GM12878 (cell line): Measurements from ENCODE around the gene NCKIPSD. TPM values are rescaled to one million over a fixed set of nuclear protein-coding genes. Genes with fewer than 3 reads are reported as not detected.

ENCODE experiments used
- ATAC-seq: fragments of 200-7000 bp; cut with Tn5 transposase; 3 replicates; pipeline ENCODE4 v1.9.1; 2020; ENCODE audit warnings: mild to moderate bottlenecking, moderate library complexity
- BruUV-seq: library from RNA; stranded (reverse); fragments of 400-500 nt; replicated peaks from 2 replicates; lab custom pipeline; 2021; lab: Mats Ljungman, UMichigan
- CTCF ChIA-PET: fragments of 300-600 bp; sonication (Branson Sonifier 250); formaldehyde crosslinking; extraction: SDS; loops from one replicate; lab custom pipeline; 2021; ENCODE audit warnings: inconsistent platforms; lab: Yijun Ruan, JAX
- POLR2A ChIA-PET: fragments of 350-600 bp; formaldehyde crosslinking; extraction: SDS; loops from one replicate; lab custom pipeline; 2021; ENCODE audit warnings: inconsistent platforms; lab: Charles Lee
- RAD21 ChIA-PET: fragments of 300-600 bp; sonication (Branson Sonifier 250); formaldehyde crosslinking; loops from one replicate; lab custom pipeline; 2023; ENCODE audit warnings: antibody characterized with exemption; ENCODE audit not compliant: unreplicated experiment; lab: Charles Lee
- SMC1A ChIA-PET: fragments of 300-600 bp; sonication (Branson Sonifier 250); formaldehyde crosslinking; loops from one replicate; lab custom pipeline; 2023; ENCODE audit not compliant: unreplicated experiment, uncharacterized antibody; lab: Charles Lee
- DNase-seq: peaks from one replicate; pipeline ENCODE4 v3.0.0-alpha.2; 2011; ENCODE audit warnings: low read depth, low spot score
- FAIRE-seq: peaks from 3 replicates; lab custom pipeline; 2011; peaks lifted over from hg19 to GRCh38; lab: Jason Lieb, UNC
- H2AFZ ChIP-seq: 2 replicates; pipeline ENCODE4 v1.6.0; 2011; ENCODE audit warnings: low read depth, low read length, control low read depth; ENCODE audit not compliant: control insufficient read depth
- H3K27ac ChIP-seq: 2 replicates; pipeline ENCODE4 v1.5.1; 2011; ENCODE audit warnings: control low read depth; ENCODE audit not compliant: control insufficient read depth, insufficient read depth
- H3K27me3 ChIP-seq, 2 experiments: replicated peaks in 1 of 2; 2 replicates each; pipeline versions ENCODE4 v1.6.0 to v1.6.1; 2011; ENCODE audit warnings: low read length in 1 of 2; ENCODE audit not compliant: control insufficient read depth in 2 of 2, insufficient read depth in 2 of 2
- H3K36me3 ChIP-seq, 2 experiments: 2 replicates each; pipeline ENCODE4 v1.5.1; 2011; ENCODE audit warnings: low read length in 1 of 2; ENCODE audit not compliant: control insufficient read depth in 2 of 2, insufficient read depth in 2 of 2
- H3K4me1 ChIP-seq: 2 replicates; pipeline ENCODE4 v1.6.1; 2011; ENCODE audit warnings: mild to moderate bottlenecking, low read length, moderate library complexity, mixed read lengths; ENCODE audit not compliant: control insufficient read depth, insufficient read depth
- H3K4me2 ChIP-seq: 2 replicates; pipeline ENCODE4 v1.6.0; 2011; ENCODE audit warnings: control low read depth; ENCODE audit not compliant: control insufficient read depth, insufficient read depth
- H3K4me3 ChIP-seq: fragments of 200-600 bp; sonication (generic); 2 replicates; pipeline ENCODE4 v1.5.1; 2016
- H3K79me2 ChIP-seq: 2 replicates; pipeline ENCODE4 v1.6.0; 2011; ENCODE audit warnings: low read length; ENCODE audit not compliant: control insufficient read depth, insufficient read depth
- H3K9ac ChIP-seq: 2 replicates; pipeline ENCODE4 v1.8.0; 2011; ENCODE audit warnings: low read length, control low read depth, mixed read lengths; ENCODE audit not compliant: control insufficient read depth, insufficient read depth
- H3K9me3 ChIP-seq: replicated peaks from 3 replicates; pipeline ENCODE4 v1.5.1; 2011; ENCODE audit warnings: mild to moderate bottlenecking, low read length; ENCODE audit not compliant: control insufficient read depth, insufficient read depth
- H4K20me1 ChIP-seq: 2 replicates; pipeline ENCODE4 v1.6.0; 2011; ENCODE audit not compliant: control insufficient read depth, insufficient read depth
- CEBPB ChIP-seq, 2 experiments: fragments of 150-350 bp in 1 of 2; IDR thresholded peaks; 2 replicates each; pipeline ENCODE4 v1.6.1; 2012 to 2014; ENCODE audit warnings: low read depth in 2 of 2, low read length in 2 of 2, borderline replicate concordance in 1 of 2, inconsistent platforms in 1 of 2
- CREB1 ChIP-seq: IDR thresholded peaks from 2 replicates; pipeline ENCODE4 v1.6.1; 2012; ENCODE audit warnings: low read depth, mild to moderate bottlenecking, inconsistent platforms
- NR2C1 ChIP-seq: fragments of 450-650 bp; IDR thresholded peaks from 2 replicates; pipeline ENCODE4 v1.6.1; 2017; ENCODE audit warnings: antibody characterized with exemption, mild to moderate bottlenecking, moderate library complexity
- POLR2A ChIP-seq: IDR thresholded peaks from 2 replicates; pipeline ENCODE4 v1.6.1; 2011; ENCODE audit warnings: low read depth, mild to moderate bottlenecking, low read length
- POLR2AphosphoS5 ChIP-seq: IDR thresholded peaks from 2 replicates; pipeline ENCODE4 v1.6.1; 2011; ENCODE audit warnings: mild to moderate bottlenecking, low read length, inconsistent platforms
- RCOR1 ChIP-seq: conservative IDR thresholded peaks from 2 replicates; pipeline ENCODE4 v1.6.1; 2012; ENCODE audit warnings: low read depth, low read length, improper control_type of control experiment
- RFX5 ChIP-seq: IDR thresholded peaks from 2 replicates; pipeline ENCODE4 v1.6.1; 2011; ENCODE audit warnings: low read depth, low read length, improper control_type of control experiment
- WGBS: methylation state at CpG from one replicate; pipeline ENCODE4 v1.1.6; 2016; ENCODE audit warnings: low lambda C conversion rate; ENCODE audit not compliant: insufficient replicate concordance, insufficient coverage; ENCODE audit errors: missing lambda C conversion rate; 5-methylcytosine and 5-hydroxymethylcytosine counted together
- in situ Hi-C: fragments of 300-500 bp; cut with MboI; formaldehyde crosslinking; loops from 9 replicates; pipeline ENCODE4 v1.14.3; 2018; ENCODE audit warnings: mixed read lengths
- intact Hi-C: fragments of 100-400 bp; cut with micrococcal nuclease; formaldehyde crosslinking; loops from one replicate; pipeline ENCODE4 v1.14.2; 2022; ENCODE audit not compliant: unreplicated experiment
- polyA plus RNA-seq, 11 experiments: library from polyadenylated mRNA; depleted of rRNA in 4 of 11; unstranded in 6 of 11; stranded (reverse) in 5 of 11; fragments of >200 nt; fragmentation: Nextera tagmentation in 4 of 11; fragmentation: Illumina TruSeq in 1 of 11; extraction: Ambion mirVana in 4 of 11; extraction: Trizol in 1 of 11; gene quantifications; 1 replicate in 1 of 11; 2 replicates in 10 of 11; pipeline versions ENCODE4 v1.2.1 to v1.2.3, GENCODE V29; 2011 to 2016; ENCODE audit warnings: inconsistent platforms in 2 of 11, missing spikeins in 2 of 11, low read depth in 1 of 11
- total RNA-seq, 4 experiments: library from RNA; depleted of rRNA in 3 of 4; stranded (reverse); fragments of >200 nt in 3 of 4; fragmentation: Illumina TruSeq in 1 of 4; extraction: Trizol in 1 of 4; gene quantifications; 2 replicates each; pipeline versions ENCODE4 v1.2.1 to v1.2.3, GENCODE V29; 2013 to 2021

The NCKIPSD gene
- total and polyA plus RNA-seq, 10 of the 15 experiments (the other 5 are each of a cell fraction or from before 2014, with no cell fraction given), result 0.93 to 31.6 (median 15.2) TPM

DNA sequence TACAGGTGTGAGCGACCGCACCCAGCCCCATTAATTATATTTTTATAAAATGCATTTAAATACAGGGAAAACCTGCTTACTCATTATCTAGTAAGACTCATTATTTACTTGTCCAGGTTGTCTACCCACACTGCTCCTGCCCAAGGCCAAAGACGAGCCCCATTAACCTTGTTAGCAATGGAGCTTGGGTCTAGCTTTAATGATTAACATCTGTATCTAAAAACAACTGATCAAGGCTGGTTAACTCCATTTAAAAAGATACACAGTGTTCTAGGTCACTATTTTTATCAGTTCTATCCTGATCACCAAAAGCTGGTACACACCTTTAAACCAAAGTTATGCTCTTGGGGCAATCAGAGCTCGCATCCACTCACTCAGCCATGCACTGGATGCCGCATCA is 10.4 kb upstream of the NCKIPSD start:
- in situ Hi-C loops, result no loop called here

GRCh38 chr3:48695393-48695753 is 9.7 kb upstream of the NCKIPSD start:
- FAIRE-seq, result no peak

More for the DNA sequence above, 10.4 kb upstream of the NCKIPSD start:
- Histone ChIP-seq H2AFZ (no peak overlapping the region), H4K20me1 (peaks cover 6% of the 10 kb centered on the region), H3K27ac (no peak overlapping the region), H3K36me3 (peaks cover 20 to 38% of the 10 kb centered on the region in 2 experiments), H3K4me1 (no peaks in the 10 kb centered on the region), H3K4me2 (no peak overlapping the region), H3K9me3 (no peaks in the 10 kb centered on the region), H3K79me2 (peaks cover 35% of the 10 kb centered on the region), H3K4me3 (no peak overlapping the region), H3K9ac (no peak overlapping the region), H3K27me3 (no peaks in the 10 kb centered on the region)
- ChIA-PET CTCF (interaction anchor here (0.9 to 1.7 kb wide), 3 partner anchors 10 to 260 kb away, joined by 3 to 7 read pairs (median 4); partner anchors contain the start of gene NCKIPSD), POLR2A (interaction anchor here (0.5 kb wide), 1 partner anchor 221 kb away, joined by 4 read pairs; no protein-coding TSS in a partner anchor), SMC1A (no interaction called here), RAD21 (no interaction called here)
- DNase-seq (no peak), FAIRE-seq (no peak), ATAC-seq (no peak)
- 100% methylated on average over 5 of the region's 5 CpGs for WGBS
- intact Hi-C loops, result no loop called here
- TF ChIP-seq RFX5 (no peak), NR2C1 (no peak), POLR2A (peak; percentile 19; the same call in 1 of the 2 replicates), CEBPB (IDR thresholded peaks at IDR 0.05; ENCODE audit: borderline replicate concordance in 1 of 2, low read depth in 2 of 2, low read length in 2 of 2) (no peak), CREB1 (no peak)
- no TSS peak for BruUV-seq

More at GRCh38 chr3:48695393-48695753, 9.7 kb upstream of the NCKIPSD start:
- no peak overlapping the region for H3K27ac ChIP-seq
- TF ChIP-seq RCOR1 (no peak), POLR2AphosphoS5 (0 out of 2 replicates have a peak, but pooled peaks have one; percentile 12)
- TF ChIP-seq, all 136 proteins: peak for 1
- no peak overlapping the region for H3K9ac ChIP-seq
- WGBS, result 99% methylated on average over 9 of the region's 9 CpGs
- intact Hi-C loops, result no loop called here
- in situ Hi-C loops, result no loop called here
- ChIA-PET CTCF (interaction anchor here (1.3 to 1.7 kb wide), 2 partner anchors 9 to 259 kb away, joined by 3 to 7 read pairs; partner anchors contain the start of gene NCKIPSD), RAD21 (no interaction called here), SMC1A (no interaction called here), POLR2A (no interaction called here)
- no peaks in the 10 kb centered on the region for H3K4me1 ChIP-seq
- H2AFZ ChIP-seq, result no peak overlapping the region
- peaks cover 23 to 40% of the 10 kb centered on the region in 2 experiments for H3K36me3 ChIP-seq
- H3K4me3 ChIP-seq, result no peak overlapping the region
- no peaks in the 10 kb centered on the region for H3K9me3 ChIP-seq
- H3K79me2 ChIP-seq, result peaks cover 28% of the 10 kb centered on the region
- no peak overlapping the region for H3K4me2 ChIP-seq
- no peak for ATAC-seq
- DNase-seq, result no peak
- no peaks in the 10 kb centered on the region for H3K27me3 ChIP-seq
- H4K20me1 ChIP-seq, result peaks cover under 1% of the 10 kb centered on the region
- no TSS peak for BruUV-seq
